Colonic mucosa (tissue), 4 donors: Measurements from ENCODE around the gene CORO2B. TPM values are rescaled to one million over a fixed set of nuclear protein-coding genes. Genes with fewer than 3 reads are reported as not detected.

ENCODE experiments used
- DNase-seq: peaks from one replicate; pipeline ENCODE4 v3.0.0-alpha.2; 2020
- H3K27ac ChIP-seq: fragments of 200-600 bp; one replicate; pipeline ENCODE4 v1.8.0; 2021
- H3K27me3 ChIP-seq: fragments of 200-600 bp; one replicate; pipeline ENCODE4 v1.8.0; 2021
- H3K36me3 ChIP-seq: fragments of 200-600 bp; one replicate; pipeline ENCODE4 v1.8.0; 2021
- H3K4me1 ChIP-seq: fragments of 200-600 bp; one replicate; pipeline ENCODE4 v1.8.0; 2021; ENCODE audit warnings: mild to moderate bottlenecking
- H3K4me3 ChIP-seq: fragments of 200-600 bp; one replicate; pipeline ENCODE4 v1.8.0; 2021
- H3K9ac ChIP-seq, 2 donors: one replicate each; pipeline ENCODE4 v1.7.0; 2013; ENCODE audit warnings: control low read depth in 2 of 2, low read depth in 2 of 2, low read length in 2 of 2
- H3K9me3 ChIP-seq: fragments of 200-600 bp; one replicate; pipeline ENCODE4 v1.8.0; 2021
- intact Hi-C: fragments of 100-400 bp; cut with DNase I; formaldehyde crosslinking; loops from one replicate; pipeline ENCODE4 v1.14.1; 2022
- total RNA-seq, 2 donors: library from RNA; stranded (reverse); fragmentation: NEBNext Ultra II Directional in 1 of 2; extraction: Animal tissue kit (Norgen Biotek cat#: 25700) in 1 of 2; gene quantifications; one replicate each; pipeline ENCODE4 v1.2.1, GENCODE V29; 2021
- TF ChIP-seq, protein P1 (sequence below): fragments of 200-600 bp; IDR thresholded peaks from one replicate; pipeline ENCODE4 v1.8.0; 2022; ENCODE audit warnings: antibody characterized with exemption, mild to moderate bottlenecking
- donor health status: healthy.
- donor health status: DM: no; HTN: no; CAD: no.
- donor health status: DM: no; HTN: no; CAD: no.

The CORO2B gene
- total RNA-seq, 2 donors from 2014 or later: 0.77 to 1.2 TPM

DNA sequence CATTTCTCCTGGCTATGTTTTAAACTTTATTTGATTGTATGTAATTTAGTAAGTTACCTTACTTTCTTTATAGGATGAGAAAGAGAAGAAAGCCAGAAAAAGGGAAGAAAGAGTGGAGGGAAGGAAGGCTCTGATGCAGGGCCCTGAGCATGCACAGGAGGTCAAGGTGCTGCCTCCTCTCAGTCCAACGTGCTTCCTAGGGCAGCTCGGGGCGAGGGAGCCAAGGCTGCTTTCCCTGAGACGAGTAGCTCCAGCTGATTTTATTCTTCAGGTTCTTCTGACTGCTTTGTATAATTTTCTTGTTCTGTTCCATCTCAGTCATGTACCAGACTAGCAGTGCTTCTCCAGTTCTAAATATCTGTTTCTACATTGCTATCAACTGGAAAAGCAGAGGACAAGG is 3.4 kb downstream of the CORO2B start:
- TF ChIP-seq, protein P1, sequence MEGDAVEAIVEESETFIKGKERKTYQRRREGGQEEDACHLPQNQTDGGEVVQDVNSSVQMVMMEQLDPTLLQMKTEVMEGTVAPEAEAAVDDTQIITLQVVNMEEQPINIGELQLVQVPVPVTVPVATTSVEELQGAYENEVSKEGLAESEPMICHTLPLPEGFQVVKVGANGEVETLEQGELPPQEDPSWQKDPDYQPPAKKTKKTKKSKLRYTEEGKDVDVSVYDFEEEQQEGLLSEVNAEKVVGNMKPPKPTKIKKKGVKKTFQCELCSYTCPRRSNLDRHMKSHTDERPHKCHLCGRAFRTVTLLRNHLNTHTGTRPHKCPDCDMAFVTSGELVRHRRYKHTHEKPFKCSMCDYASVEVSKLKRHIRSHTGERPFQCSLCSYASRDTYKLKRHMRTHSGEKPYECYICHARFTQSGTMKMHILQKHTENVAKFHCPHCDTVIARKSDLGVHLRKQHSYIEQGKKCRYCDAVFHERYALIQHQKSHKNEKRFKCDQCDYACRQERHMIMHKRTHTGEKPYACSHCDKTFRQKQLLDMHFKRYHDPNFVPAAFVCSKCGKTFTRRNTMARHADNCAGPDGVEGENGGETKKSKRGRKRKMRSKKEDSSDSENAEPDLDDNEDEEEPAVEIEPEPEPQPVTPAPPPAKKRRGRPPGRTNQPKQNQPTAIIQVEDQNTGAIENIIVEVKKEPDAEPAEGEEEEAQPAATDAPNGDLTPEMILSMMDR: no peak
- intact Hi-C loops: no loop called here
- no peak for DNase-seq
- Histone ChIP-seq H3K27me3 (peaks cover 17% of the 10 kb centered on the region), H3K36me3 (no peaks in the 10 kb centered on the region), H3K27ac (no peak overlapping the region), H3K9me3 (no peaks in the 10 kb centered on the region), H3K4me1 (peaks cover 5% of the 10 kb centered on the region), H3K9ac (no peak overlapping the region), H3K4me3 (no peak overlapping the region)

DNA sequence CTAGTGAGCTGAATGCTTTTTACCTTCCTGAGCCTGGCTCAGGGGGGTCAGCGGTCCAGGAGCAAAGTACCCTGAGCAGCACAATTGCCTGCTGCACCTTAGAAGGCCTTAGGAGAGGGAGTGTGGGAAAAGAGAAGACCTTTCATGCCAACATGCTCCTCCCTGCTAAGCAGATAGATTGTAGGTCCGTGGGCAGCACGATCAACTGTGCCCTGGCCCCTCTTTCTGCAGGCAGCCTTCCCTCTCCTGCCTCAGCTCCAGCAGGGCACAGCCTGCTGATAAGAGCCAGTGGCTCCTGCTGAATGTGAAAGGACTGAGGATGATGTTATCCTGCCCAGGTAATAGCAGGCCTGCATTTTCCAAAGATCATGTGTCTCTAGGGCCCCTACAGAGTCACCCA is 4.1 kb downstream of the CORO2B start:
- H3K36me3 ChIP-seq: no peaks in the 10 kb centered on the region
- no peak overlapping the region for H3K27ac ChIP-seq
- peaks cover 4% of the 10 kb centered on the region for H3K4me1 ChIP-seq
- TF ChIP-seq, protein P1: no peak
- no peak for DNase-seq
- intact Hi-C loops: no loop called here
- H3K27me3 ChIP-seq: peaks cover 17% of the 10 kb centered on the region
- H3K9me3 ChIP-seq: no peaks in the 10 kb centered on the region
- H3K9ac ChIP-seq: no peak overlapping the region
- H3K4me3 ChIP-seq: no peak overlapping the region

DNA sequence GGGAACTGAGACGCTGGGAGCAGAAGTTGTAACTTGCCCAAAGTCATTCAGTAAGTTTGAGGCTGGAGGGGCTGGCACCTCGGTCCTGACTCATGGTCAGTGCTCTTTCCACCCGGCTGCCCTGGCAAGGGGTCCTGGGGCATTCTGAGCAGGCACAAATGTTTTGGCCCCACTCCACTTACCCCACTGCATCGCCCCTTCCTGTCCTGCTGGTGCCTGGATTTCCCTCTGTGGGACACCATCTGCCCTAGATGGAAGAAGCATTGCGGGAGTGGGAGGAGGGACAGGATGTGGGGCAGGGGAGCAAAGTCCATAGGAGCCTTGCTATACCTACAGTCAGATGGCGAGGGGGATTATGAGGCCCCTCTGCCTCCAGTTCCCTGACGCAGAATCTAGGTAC is 4.5 kb downstream of the CORO2B start:
- Histone ChIP-seq H3K27ac (no peak overlapping the region), H3K4me1 (no peaks in the 10 kb centered on the region), H3K9ac (no peak overlapping the region), H3K4me3 (no peak overlapping the region), H3K9me3 (no peaks in the 10 kb centered on the region), H3K27me3 (peaks cover 13% of the 10 kb centered on the region), H3K36me3 (no peaks in the 10 kb centered on the region)
- no peak for DNase-seq
- intact Hi-C loops: no loop called here
- TF ChIP-seq, protein P1: no peak

DNA sequence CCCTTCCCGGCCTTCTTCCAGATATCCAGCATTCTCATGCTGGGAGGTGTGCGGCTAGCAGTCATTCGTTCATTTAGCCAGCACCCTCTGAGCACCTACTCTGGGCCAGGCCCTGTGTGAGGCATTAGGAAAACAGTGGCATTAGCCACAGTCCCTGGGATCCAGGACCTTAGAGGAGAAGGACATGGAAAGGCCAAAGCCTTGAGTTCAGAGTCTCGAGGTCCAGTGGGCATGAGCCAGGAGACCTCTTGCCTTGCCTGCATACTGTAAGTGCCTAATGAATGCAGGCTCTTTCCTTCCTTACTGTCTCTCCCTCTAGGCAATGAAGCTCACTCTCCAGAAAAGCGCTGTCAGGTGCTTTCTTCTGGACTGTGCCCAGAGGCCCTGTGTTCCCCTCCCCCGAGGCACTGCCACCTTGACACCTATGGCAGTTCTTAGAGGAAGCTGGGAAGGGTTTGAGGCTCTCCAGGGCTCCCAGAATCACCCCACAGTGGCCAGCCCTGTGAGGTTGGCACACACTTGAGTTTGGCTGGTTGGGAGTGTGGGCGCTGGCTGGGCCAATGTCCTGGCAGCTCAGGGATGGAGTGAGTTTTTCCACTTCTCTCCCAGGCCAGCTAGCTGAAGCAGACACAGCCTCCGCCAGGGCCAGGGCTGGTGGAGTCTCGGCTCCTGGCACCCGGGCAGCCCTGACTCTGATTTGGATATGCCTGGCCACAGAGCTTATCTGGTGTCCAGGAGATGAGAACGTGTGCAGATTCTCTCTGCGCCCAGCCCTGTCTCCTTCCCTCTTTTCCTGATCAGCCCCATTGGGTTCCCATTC is 5.4 kb downstream of the CORO2B start:
- H3K4me3 ChIP-seq: no peak overlapping the region
- intact Hi-C loops: no loop called here
- H3K27ac ChIP-seq: no peak overlapping the region
- H3K9ac ChIP-seq: no peak overlapping the region
- peaks cover 7% of the 10 kb centered on the region for H3K27me3 ChIP-seq
- no peaks in the 10 kb centered on the region for H3K36me3 ChIP-seq
- H3K4me1 ChIP-seq: no peaks in the 10 kb centered on the region
- DNase-seq: no peak
- TF ChIP-seq, protein P1: no peak
- H3K9me3 ChIP-seq: no peaks in the 10 kb centered on the region

DNA sequence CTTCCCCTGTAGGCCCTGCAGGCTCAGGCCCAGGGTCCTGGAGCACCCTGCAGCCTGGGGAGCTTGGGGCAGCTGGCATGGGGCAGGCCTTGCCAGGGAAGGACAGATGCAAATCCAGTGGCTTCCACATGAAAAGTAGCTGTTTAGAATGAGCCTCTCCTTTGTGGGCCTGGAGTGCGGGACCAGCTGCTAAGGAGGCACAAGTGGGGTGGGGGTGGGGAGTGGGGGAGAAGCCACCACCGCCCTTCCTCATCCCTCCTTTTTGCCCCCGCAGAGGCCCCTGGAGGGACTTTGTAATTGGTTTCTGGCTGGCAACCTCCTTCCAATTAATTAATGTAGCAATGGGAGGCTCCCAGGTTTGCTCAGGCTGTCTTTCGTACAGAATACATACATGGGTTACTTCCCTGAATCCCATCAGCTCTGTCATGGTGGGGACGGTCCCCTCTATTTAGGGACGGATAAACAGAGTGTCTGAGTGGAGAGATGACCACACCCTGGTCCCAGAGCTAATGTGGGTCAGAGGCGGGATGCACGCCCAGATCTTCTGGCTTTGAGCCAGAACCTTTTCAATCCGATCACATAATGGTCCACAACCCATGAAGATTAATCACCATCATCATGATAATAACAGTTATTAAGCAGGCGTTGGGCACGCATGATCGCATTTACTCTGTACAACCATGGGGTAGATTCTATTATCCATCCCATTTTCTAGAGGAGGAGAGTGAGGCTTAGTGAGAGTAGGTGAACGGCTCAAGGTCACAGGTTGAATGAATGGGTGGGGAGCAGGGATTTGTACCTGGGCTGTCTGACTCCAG is 6.2 kb downstream of the CORO2B start:
- H3K9ac ChIP-seq: no peak overlapping the region
- no peak overlapping the region for H3K27ac ChIP-seq
- DNase-seq: no peak
- no peak overlapping the region for H3K4me3 ChIP-seq
- H3K27me3 ChIP-seq: no peaks in the 10 kb centered on the region
- H3K9me3 ChIP-seq: no peaks in the 10 kb centered on the region
- H3K4me1 ChIP-seq: no peaks in the 10 kb centered on the region
- H3K36me3 ChIP-seq: no peaks in the 10 kb centered on the region
- TF ChIP-seq, protein P1: no peak
- intact Hi-C loops: no loop called here
